ENCODE results near the gene SEMA5A. TPM values are rescaled to one million over a fixed set of nuclear protein-coding genes. Genes with fewer than 3 reads are reported as not detected.

The SEMA5A gene
- total RNA-seq, 1 donor from 2014 or later: 189 TPM

DNA sequence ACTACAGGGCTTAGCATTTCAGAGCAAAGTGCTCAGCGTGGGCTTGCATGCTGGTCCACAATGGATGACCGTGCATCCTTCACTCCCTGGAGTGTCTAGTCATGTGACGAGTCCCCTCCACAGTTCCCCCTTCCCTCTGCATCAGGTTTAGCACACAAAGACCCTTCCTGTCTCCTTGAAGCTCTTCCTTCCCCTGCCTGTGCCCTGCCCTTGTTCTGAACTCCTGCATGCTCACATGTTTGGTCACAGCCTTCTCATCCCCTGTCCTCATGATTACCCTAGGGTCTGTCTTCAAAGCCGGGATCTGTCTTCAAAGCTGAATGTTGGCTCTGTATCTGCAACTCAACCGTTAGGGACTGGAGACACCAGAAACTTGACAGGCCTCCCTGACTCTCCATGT, 388.9 kb downstream of the SEMA5A start:
- H3K36me3 Mint-ChIP-seq (ENCODE audit: unreplicated experiment): peaks cover 22% of the 10 kb centered on the region
- H3K4me1 Mint-ChIP-seq (ENCODE audit: unreplicated experiment): peaks cover 12% of the 10 kb centered on the region
- no peak overlapping the region for H3K4me3 Mint-ChIP-seq (ENCODE audit: unreplicated experiment)
- H3K9me3 Mint-ChIP-seq (ENCODE audit: unreplicated experiment): no peaks in the 10 kb centered on the region
- TF ChIP-seq, protein P1, sequence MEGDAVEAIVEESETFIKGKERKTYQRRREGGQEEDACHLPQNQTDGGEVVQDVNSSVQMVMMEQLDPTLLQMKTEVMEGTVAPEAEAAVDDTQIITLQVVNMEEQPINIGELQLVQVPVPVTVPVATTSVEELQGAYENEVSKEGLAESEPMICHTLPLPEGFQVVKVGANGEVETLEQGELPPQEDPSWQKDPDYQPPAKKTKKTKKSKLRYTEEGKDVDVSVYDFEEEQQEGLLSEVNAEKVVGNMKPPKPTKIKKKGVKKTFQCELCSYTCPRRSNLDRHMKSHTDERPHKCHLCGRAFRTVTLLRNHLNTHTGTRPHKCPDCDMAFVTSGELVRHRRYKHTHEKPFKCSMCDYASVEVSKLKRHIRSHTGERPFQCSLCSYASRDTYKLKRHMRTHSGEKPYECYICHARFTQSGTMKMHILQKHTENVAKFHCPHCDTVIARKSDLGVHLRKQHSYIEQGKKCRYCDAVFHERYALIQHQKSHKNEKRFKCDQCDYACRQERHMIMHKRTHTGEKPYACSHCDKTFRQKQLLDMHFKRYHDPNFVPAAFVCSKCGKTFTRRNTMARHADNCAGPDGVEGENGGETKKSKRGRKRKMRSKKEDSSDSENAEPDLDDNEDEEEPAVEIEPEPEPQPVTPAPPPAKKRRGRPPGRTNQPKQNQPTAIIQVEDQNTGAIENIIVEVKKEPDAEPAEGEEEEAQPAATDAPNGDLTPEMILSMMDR (IDR thresholded peaks at IDR 0.05): no peak
- no peak overlapping the region for H3K27ac Mint-ChIP-seq (ENCODE audit: unreplicated experiment)
- no peaks in the 10 kb centered on the region for H3K27me3 Mint-ChIP-seq (ENCODE audit: unreplicated experiment)
- DNase-seq (ENCODE audit: extremely low spot score, unreplicated experiment): no peak

DNA sequence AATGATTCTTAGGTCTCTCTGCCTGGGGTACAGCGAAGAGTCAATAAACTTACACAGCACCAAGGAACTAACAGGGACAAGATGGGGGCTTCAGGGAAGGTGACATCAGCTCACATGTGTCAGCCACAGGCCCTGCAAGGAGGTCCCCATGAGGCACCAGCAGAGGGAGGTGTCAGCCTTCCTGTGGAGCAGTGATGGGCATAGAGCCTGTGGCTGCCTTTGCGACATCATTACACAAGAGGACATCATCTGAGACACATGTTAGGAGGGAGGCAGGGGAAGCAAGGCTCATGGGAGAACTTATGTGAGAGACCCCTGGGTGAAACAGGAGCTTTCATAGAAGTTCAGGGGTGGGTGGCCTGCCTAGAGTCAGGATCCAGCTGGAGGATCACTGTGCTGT, 389.6 kb downstream of the SEMA5A start:
- TF ChIP-seq, protein P1 (IDR thresholded peaks at IDR 0.05): peak; percentile 56
- DNase-seq (ENCODE audit: extremely low spot score, unreplicated experiment): no peak
- no peak overlapping the region for H3K4me3 Mint-ChIP-seq (ENCODE audit: unreplicated experiment)
- H3K27me3 Mint-ChIP-seq (ENCODE audit: unreplicated experiment): no peaks in the 10 kb centered on the region
- H3K27ac Mint-ChIP-seq (ENCODE audit: unreplicated experiment): no peak overlapping the region
- H3K36me3 Mint-ChIP-seq (ENCODE audit: unreplicated experiment): peaks cover 25% of the 10 kb centered on the region
- peaks cover 12% of the 10 kb centered on the region for H3K4me1 Mint-ChIP-seq (ENCODE audit: unreplicated experiment)
- H3K9me3 Mint-ChIP-seq (ENCODE audit: unreplicated experiment): no peaks in the 10 kb centered on the region

DNA sequence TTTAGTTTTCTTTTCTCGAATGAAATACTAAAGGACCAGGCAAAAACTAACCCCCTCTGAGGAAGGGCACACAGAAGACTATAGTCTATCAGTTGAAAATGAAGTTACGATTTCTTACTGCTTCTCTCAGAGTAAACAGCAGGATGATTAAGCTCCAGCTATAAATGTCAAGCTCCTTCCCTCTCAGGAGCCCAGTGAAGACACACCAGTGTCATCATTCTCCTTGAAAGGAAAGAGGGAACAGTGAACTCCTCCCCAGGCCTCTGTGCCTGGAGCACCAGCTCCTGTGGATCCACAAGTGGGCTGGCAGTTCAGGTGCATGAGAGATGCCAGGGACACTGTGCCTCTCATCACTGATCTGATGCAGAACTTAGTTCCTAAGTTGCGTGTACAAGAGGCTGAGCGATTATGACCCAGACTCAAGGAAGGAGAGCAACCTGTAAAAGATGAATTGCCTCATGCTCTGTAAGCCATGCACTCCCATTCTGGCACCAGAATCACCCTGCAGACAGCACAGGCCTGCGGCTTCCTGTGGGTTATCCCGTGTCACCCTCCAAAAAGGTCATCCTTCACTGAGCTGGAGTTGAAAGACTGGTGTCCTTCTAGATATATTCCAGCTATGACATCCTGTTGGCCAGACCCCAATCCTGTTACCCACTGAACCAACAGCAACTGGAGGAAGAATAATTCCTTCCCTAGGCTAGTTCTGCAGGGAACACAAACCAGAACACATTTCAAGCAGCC, 394.0 kb downstream of the SEMA5A start:
- no peaks in the 10 kb centered on the region for H3K9me3 Mint-ChIP-seq (ENCODE audit: unreplicated experiment)
- no peaks in the 10 kb centered on the region for H3K27me3 Mint-ChIP-seq (ENCODE audit: unreplicated experiment)
- peaks cover 18% of the 10 kb centered on the region for H3K4me1 Mint-ChIP-seq (ENCODE audit: unreplicated experiment)
- no peak overlapping the region for H3K4me3 Mint-ChIP-seq (ENCODE audit: unreplicated experiment)
- H3K36me3 Mint-ChIP-seq (ENCODE audit: unreplicated experiment): peaks cover 19% of the 10 kb centered on the region
- H3K27ac Mint-ChIP-seq (ENCODE audit: unreplicated experiment): no peak overlapping the region
- TF ChIP-seq, protein P1 (IDR thresholded peaks at IDR 0.05): no peak
- DNase-seq (ENCODE audit: extremely low spot score, unreplicated experiment): no peak

DNA sequence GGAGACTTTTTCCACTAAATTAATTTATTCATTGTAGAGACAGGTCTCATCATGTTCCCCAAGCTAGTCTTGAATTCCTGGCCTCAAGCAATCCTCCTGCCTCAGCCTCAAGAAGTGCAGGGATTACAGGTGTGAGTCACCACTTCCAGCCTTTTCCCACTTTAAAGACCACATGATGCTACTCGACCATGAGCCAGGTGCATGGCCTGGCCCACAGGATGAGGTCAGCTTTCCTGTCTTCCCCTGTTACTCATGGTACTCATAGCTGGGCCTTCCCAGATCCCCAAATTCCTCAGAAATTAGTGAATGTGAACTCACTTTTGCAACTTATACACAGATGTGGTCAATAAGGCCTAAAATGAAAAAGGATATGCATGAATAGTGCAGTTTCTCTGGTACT, 395.9 kb downstream of the SEMA5A start:
- DNase-seq (ENCODE audit: extremely low spot score, unreplicated experiment): no peak
- Mint-ChIP-seq H3K36me3 (ENCODE audit: unreplicated experiment) (peaks cover 29% of the 10 kb centered on the region), H3K4me3 (ENCODE audit: unreplicated experiment) (no peak overlapping the region), H3K4me1 (ENCODE audit: unreplicated experiment) (peaks cover 6% of the 10 kb centered on the region), H3K27ac (ENCODE audit: unreplicated experiment) (no peak overlapping the region), H3K27me3 (ENCODE audit: unreplicated experiment) (no peaks in the 10 kb centered on the region), H3K9me3 (ENCODE audit: unreplicated experiment) (peaks cover under 1% of the 10 kb centered on the region)
- TF ChIP-seq, protein P1 (IDR thresholded peaks at IDR 0.05): no peak

DNA sequence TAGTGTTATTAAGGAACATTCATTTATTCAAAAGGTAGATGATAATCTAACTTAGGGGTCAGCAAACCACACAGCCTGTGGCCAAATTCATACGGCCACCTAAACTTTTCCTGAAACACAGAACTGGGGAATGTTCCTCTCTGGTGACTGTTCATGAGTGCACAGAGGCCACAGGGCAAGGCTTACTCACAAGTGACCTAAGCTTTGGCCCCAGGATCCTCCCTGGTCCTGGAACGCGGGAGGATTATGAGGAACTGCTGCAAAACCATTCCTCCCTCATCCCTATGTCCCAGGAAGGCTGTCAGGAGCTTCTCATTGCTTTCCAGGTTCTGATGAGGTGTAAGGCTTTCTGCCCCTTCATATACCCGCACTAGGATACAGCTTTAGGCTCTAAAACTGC, 397.6 kb downstream of the SEMA5A start:
- Mint-ChIP-seq H3K27me3 (ENCODE audit: unreplicated experiment) (no peaks in the 10 kb centered on the region), H3K27ac (ENCODE audit: unreplicated experiment) (no peak overlapping the region), H3K9me3 (ENCODE audit: unreplicated experiment) (peaks cover 6% of the 10 kb centered on the region), H3K4me3 (ENCODE audit: unreplicated experiment) (no peak overlapping the region), H3K36me3 (ENCODE audit: unreplicated experiment) (peaks cover 38% of the 10 kb centered on the region), H3K4me1 (ENCODE audit: unreplicated experiment) (peaks cover 6% of the 10 kb centered on the region)
- TF ChIP-seq, protein P1 (IDR thresholded peaks at IDR 0.05): no peak
- DNase-seq (ENCODE audit: extremely low spot score, unreplicated experiment): no peak
